Endothelial cell of hepatic sinusoid (primary cell): ENCODE results near the gene PPP1R12B.
"Not testable (repeated sequence)": the region's sequence is repeated elsewhere in the genome, so short reads cannot be mapped to it uniquely, and the experiment has no call there.

ENCODE experiments used
- in situ Hi-C: cut with HindIII; loops from 2 replicates; pipeline ENCODE4 v1.10.0; 2017; ENCODE audit warnings: low sequenced_read_pairs

The PPP1R12B gene

DNA sequence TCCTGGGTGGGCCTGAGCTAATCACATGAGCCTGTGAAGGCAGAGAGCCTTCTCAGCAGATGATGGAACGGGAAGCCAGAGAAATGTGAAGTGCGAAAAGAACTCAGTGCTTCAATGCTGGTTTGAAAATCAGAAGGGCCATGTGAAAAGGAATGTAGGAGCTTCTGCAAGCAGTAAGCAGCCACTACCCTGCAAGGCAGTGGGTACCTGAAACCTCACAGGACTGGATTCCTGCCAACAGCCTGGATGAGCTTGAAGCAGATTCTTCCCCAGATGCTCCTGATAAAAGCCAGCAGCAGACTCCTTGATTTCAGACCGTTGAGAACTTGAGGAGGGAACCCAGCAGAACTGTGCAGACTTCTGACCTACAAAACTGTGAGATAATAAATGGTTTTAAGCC is 203.2 kb downstream of the PPP1R12B start:
- in situ Hi-C loops = no loop called here

DNA sequence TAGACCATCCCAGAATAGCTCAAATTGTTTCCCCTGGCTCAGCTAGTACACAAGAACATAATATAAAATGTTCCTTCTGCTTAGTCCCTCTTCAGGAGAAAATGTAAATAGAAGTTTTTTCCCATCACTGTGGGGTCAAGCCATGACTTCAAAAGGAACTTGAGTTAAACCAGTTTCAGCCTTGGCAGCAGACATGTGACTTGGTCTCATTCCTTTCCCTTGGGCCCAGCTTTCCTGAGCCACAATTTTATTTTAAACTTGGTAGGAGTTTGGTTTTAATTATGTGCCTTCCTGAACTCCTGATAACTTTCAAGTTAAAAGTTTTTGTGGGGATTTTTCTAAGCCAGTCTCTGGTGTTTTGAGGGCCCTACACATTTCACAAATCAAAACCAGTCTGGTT is 204.1 kb downstream of the PPP1R12B start:
- in situ Hi-C loops = not testable (repeated sequence)

DNA sequence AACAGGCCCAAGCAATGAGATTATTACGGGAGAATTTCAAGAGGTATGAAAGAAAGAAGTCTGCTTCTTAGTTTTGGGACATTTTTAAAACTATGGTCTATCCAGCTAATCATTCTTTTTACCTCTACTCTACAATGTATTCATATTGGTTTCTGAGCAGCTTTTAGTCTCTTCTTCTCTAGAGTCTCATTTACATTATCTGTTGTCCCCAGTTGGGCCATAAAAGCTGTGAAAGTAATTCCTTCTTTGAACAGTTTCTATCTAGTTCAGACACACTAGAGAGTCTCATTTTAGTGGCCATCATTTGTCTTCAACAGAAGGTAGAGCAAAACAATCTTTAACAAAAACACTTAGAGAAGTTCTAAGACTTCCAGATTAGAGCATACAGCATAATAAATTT is 204.6 kb downstream of the PPP1R12B start:
- in situ Hi-C loops = not testable (repeated sequence)

DNA sequence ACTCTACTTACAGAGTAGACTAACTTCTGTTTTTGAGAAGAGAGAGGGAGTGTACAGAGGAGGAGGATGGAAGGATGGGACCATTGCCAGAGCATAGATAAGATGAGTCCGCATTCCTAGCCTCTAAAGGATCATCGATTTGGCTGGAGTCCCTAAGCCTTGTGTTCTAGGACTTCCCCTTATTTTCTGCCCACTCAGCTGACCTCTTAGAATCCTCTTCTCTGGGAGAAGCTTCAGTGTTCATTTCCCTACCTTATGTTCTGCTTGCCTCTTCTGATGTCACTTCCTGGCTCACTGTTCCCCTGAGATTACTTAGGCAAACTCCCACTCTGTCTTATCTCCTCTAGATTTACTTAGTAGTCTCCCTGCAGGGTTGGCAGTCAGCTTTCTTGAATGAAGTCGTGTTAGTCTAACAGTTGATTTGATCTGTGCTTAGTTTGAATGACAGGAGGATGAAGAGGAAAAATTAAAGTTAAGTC is 205.1 kb downstream of the PPP1R12B start:
- in situ Hi-C loops = no loop called here

DNA sequence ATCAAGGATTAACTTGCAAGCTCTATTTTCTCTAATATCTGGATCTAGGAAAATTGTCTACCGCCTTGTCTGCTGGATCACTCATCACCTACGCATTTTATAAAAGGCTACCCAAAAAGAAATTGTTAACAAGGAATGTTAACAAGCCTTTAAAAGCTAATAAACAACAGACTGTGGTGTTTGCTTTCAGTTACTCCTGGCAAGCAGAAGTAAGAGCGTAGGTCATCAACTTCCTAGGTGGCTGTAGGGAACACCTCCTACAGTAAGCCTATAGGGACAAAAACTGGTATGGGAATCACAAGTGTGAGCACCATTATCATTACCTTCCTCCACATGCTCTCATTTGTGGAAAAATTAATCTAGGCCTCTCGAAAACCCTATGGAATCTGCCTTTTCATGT is 206.1 kb downstream of the PPP1R12B start:
- in situ Hi-C loops = not testable (repeated sequence)

DNA sequence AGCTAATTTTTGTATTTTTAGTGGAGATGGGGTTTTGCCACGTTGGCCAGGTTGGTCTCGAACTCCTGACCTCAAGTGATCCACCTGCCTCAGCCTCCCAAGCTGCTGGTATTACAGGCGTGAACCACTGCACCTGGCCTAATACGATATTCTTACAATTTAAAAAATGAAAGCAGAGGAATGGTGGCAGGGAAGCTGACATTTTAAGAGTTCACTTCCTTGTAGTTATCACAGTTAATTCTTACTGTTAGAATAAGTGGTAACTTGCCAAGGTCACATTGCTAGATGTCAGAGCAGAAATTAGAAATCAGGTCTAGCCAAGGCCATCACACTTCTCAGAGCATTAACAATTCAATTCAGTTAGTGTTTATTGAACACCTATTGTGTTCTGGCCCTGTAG is 207.5 kb downstream of the PPP1R12B start:
- in situ Hi-C loops = not testable (repeated sequence)

DNA sequence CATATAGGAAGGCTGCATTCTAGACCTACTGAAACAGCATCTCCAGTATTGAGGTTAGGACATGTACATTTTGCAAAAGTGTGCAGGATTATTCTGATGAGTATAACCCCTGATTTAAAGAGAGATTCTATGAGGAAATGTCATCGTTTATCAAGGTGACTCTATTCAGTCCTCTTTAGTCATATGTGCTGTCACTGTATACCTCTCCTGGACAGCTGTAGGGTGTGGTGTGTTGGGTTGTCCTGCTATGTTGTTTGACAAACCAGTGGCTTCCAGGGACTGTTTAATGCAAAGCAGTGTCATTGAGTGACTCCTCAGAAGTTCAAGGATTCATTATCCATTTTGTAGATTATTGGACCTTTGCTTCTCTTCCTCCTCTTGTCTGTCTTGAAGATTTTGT is 209.2 kb downstream of the PPP1R12B start:
- in situ Hi-C loops = not testable (repeated sequence)

DNA sequence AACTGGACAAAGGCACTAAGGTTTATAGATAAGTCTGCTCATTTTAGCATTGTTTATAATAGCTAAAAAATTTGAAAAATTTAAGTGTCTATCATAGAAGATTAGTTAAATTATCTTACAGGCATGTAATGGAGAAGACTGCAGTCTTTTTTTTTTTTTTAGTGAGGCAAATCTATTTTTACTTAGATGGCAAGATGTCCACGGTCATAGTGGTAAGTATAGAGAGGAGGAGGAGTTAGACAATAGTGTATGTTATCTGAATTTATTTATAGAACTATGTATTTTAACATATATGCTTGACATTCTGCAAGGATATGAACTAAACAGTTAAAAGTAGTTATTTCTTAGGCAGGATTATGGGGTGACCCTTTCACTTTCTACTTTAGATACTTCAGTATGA is 212.7 kb downstream of the PPP1R12B start:
- in situ Hi-C loops = no loop called here

DNA sequence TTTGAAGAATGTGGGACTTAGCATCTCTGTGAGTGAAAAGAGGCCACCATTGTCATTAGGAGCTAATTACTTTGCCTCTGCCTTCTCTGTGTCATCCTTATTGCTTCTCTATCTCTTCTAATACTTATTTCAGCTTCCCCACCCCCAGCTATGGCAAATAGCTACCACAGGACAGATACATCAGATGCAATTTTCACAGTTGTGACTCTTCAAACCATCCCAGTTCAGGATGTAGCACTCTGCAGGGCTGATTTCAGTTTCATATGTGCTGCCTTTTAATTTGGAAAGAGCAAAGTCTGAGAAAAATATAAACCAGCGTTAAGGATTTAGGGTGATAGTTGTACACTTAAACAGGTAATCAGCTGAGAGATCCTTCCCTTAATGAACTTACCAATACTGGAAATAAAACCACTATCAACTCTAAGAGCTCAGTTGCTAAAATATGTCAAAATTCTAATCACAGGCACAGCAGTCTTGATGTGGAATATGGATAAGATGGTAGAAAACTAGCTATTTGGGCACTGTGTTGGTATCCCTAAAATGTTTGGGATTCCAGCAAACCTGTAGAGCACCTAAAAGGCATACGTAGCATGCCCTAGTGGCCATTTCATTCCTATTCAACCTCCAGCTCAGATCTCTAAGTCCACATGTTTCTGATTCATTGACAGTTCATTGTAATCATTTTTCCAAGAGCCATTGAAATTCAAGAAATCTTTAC is 213.4 kb downstream of the PPP1R12B start:
- in situ Hi-C loops = no loop called here

DNA sequence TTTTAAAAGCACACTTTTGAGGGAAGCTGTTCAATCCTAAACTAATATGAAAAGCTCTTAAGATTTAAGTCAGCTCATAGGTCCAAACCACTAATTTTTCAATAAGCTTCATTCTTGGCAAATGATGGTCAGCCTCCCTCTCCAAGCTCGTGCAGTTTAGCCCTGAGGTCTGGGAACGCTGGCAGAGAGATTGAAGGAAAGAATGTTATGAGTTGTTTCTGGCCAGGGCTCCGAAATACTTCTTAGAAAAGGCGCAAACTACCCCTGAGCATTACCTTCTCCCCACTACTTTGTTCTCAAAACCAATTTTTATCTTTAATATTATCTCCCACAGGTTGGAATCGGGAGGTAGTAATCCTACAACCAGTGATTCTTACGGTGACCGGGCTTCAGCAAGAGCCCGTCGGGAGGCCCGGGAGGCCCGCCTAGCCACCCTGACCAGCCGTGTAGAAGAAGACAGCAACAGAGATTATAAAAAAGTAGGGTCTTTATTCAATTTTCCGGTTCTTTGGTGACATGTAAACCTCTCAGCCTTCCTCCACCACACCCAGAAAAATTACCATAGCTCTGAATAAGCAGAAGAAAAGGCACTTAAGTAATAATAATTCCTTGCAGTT is 214.1 kb downstream of the PPP1R12B start:
- in situ Hi-C loops = no loop called here

DNA sequence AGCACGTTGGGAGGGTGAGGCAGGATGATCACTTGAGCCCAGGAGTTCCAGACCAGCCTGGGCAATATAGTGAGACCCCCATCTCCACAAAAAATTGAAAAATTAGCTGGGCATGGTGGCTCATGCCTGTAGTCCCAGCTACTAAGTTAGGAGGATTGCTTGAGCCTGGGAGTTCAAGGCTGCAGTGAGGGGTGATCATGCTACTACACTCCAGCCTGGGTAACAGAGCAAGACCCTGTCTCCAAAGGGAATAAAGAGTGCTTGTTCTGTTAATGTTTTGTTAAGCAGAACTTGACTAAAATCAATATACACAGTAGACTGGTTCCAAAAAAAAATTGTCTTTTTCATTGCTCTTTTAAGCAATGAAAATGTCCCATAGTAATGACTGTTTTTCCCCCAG is 215.3 kb downstream of the PPP1R12B start:
- in situ Hi-C loops = no loop called here

DNA sequence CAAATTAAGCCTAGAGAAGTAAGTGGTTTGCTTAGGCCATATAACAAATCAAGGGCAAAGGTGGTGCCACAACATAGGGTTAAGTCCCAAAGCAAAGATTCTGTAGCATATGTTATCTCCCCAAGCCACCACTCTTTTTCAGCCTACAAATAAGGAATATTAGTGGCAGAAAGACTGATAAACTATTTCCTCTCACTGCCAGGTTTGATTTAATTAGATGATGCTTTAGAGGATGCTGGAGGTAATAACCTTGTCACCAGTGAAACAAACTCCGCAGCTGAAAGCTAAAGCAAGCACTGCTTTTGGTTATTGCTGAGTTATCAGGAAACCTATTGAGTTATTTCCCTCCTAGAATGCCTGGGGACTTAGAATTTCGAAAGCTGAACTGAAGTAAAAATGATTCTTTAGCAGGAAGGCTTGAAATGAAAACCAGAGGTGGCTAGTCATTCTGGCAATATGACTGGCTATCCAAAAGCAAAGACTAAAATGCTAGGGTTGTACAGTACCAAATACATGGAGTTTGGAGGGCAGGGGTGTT is 216.5 kb downstream of the PPP1R12B start:
- in situ Hi-C loops = no loop called here

DNA sequence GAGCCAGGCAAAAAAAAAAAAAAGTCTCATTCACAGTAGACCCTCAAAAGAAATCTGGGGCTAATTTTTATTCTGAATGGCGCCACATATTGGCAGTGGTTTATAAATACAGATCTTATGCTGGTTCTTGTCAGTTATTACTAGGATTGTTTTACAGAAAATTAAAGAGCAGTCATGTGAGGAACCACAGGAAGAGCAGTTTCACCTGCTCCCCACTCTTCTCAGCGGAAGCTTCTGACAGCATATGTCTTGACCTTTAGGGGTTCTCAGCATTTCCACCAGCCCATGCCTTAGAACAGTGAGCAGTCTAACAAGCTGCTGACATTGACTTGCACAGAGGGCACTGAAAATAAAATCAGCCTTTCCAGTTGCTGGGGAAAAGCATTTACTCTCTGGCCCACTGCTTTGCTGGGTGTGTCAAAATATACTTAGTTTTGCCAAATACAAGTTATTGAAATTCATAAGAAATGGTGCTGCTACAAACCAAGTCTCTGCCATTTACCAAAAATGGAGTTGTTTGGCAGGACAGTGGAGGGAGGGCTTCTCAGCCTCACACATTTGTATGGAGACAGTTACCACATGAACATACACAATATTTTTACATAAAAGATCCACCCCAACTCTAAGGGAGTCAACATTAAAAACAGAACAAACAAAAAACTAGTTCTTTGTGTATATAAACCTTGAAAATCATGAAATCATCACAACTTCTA is 217.5 kb downstream of the PPP1R12B start:
- in situ Hi-C loops = no loop called here

DNA sequence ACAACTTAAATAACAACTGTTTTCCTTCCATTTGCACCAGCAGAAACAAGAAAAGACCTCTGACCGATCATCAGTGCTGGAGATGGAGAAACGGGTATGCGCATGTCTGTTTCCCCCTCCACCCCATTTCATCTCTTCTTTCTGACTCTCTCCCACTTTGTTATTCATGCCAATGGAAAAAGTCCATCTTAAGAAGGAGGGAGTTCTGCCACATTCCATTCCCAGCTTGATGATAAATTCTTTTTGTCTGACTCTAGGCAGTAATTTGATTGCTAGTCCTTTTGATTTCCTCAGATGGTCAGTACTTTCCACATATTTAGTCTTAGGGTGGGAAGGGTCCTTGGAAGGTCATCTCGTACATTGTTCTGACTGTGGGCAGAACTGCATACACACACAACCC is 219.2 kb downstream of the PPP1R12B start:
- in situ Hi-C loops = no loop called here

DNA sequence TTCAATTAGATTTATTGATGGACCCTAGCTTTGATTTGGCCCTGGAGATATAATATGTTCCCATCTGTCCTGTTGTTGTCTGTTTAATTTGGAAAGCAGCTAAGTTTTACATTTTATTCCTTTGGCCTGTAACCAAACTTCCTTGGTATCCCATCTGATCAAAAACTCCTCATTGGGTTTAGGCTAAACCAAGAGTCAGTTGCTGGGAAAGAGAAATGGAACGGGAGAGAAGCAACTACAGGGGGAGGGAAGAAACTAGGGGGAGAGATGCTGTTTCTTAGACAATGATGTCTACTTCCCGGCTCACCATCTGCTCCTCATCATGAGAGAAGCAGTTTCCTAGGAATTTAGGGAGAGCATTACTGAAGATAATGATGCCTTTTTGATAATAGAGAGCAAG is 219.9 kb downstream of the PPP1R12B start:
- in situ Hi-C loops = no loop called here

DNA sequence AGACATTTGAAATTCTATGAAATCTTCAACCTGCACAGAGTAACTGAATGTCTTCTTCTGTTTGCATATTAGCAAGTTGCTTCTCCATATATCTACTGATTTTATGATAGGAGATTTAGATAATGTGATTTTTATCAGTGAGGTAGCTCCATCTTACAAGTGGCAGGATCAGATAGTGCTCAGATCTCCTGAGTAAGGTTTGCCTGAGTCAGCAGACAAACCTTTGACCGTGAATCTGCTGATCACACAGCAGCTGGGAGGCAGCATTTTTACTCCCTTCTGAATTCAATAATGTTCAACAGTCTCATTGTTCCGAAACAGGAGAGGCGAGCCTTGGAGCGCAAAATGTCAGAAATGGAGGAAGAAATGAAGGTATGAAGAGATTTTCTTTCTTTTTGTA is 220.3 kb downstream of the PPP1R12B start:
- in situ Hi-C loops = no loop called here

DNA sequence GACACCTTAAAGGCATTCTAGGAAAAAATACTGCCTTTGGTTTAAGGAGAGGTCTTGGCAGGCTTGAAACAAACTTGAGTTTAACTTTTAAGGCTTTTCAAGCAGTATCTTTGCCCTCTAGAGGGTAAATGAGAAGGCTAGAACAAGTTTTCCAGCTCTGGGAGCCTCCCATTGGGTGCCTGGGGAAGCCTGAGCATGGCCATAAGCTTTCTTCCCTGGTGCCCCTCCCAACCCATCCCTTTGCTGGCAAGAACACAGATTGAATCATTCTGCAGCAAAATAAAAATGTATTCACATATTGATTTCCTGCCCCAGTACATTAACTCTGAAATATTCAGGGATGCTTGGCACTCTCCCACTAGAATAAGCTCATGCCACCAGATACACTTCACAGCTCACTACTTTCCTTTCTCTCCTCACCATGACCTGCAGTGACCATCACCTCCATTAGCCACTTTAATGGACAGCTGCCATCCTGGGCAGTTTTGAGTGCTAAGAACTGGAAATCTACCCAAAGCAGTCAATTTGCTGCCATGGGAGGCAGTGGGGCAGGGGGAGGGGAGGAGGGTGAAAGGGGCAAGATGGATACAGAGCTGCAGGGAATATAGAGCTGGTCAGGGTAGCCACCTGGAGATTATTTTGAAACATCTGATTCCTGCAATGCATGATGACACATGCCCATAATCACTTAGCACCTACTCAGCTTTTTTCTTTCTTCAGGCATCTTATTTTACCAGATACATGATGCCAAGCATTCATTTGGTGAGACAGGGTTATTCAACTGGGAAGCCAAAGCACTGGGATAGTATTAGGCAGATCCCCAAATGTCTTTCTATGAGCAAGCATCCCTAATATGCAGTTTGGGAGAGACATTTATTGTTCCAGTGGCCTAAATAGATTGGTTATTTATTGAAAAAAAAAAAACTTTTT is 221.2 kb downstream of the PPP1R12B start:
- in situ Hi-C loops = no loop called here

DNA sequence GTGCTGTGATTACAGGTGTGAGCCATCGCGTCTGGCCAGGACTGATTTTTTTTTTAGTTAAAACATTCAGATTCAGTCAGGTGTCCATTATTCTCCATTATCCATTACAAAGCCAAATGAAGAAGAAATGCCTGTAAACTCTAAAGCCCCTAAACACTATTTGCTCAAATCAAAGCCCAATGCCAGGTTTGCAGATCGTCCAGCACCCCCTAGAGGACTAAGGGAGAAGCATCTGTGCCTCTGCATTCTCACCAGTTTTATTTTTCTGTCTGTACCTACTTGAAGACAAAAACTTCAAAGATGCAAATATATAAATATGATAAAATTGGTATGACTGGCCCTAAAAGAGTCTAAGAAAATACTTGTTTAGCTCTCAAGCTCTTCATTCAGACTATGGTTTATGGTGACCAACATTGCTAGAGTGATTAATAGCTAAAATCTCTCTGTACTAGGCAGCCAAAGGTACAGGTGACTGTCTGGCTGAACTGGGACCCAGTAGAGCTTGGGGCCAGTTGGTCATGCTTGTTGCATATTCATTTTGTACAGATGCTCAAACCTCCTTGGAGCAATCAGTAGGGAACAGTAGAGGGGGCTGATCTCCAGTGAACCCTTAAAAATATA is 223.3 kb downstream of the PPP1R12B start:
- in situ Hi-C loops = no loop called here

DNA sequence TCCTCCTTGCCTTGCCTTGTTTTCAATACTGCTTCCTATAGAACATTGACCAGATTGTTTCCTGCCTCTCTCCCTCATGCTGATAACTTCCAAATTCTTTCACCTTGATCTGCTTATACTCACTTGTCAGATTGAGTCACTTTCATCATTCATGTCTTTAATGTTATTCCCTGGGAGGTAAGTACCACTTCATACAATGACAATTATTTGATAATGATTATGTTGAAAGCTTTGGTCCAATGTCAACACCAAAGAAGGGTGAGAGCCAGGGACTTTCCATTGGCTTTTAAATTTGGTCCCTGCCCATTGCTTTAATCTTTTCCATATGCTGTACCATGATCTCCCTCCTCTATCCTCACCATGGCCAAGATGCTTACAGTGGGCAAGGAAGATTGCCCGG is 224.4 kb downstream of the PPP1R12B start:
- in situ Hi-C loops = no loop called here

DNA sequence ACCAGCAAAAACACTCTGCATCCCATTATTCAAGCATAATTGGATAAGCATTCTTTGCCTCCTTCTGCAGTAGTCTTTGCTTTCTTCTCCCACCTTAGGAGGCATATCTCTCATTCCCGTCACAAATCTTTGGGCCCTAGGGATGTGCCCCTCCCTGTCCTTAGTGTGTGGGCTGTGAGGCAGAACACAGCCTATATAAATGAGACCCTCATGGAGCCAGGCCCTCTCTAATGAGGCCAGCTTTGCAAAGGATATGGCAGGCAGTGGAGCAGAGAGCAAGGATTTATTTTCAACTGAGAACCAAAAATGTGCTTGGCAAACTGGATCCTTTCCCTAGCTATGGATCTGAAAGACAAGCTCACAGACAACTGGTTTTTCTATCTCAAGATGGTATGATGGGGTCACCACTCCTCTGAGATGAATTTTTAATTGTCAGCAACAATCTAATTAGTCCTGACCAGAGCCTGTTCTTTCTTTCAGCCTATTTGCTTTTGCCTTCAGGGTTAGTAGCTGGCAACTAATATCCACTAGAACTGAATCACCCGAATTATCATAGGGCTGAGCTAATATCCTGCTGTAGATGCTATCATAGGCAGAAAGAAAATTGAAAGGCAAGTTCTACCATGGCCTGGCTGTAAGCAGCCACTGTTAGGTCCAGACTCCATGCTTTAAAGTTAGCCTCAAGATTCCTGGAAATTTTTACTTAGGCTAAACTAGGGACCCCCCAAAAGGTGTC is 227.6 kb downstream of the PPP1R12B start:
- in situ Hi-C loops = no loop called here
